Fibroblast of lung (primary cell): ENCODE data around the gene CDCP1. TPM values are rescaled to one million over a fixed set of nuclear protein-coding genes. Genes with fewer than 3 reads are reported as not detected.
A peak's percentile ranks its signal among the peaks of the same experiment; 100 is the strongest.

Source experiments
- DNase-seq, 2 donors: peaks; one replicate each; pipeline versions ENCODE4 v3.0.0 to v3.0.0-alpha.2; 2010; ENCODE audit warnings: low read depth in 2 of 2
- H2AFZ ChIP-seq: 2 replicates; pipeline ENCODE4 v1.5.1; 2012; ENCODE audit warnings: low read length, control low read depth, inconsistent platforms
- H3K27ac ChIP-seq: 2 replicates; pipeline ENCODE4 v1.5.1; 2011; ENCODE audit warnings: low read length, control low read depth; ENCODE audit not compliant: insufficient read depth
- H3K27me3 ChIP-seq: 2 replicates; pipeline ENCODE4 v1.5.1; 2011; ENCODE audit warnings: mild to moderate bottlenecking, low read length; ENCODE audit not compliant: control insufficient read depth, insufficient read depth
- H3K36me3 ChIP-seq: 2 replicates; pipeline ENCODE4 v1.5.1; 2011; ENCODE audit warnings: low read length; ENCODE audit not compliant: control insufficient read depth, insufficient read depth
- H3K4me1 ChIP-seq: 2 replicates; pipeline ENCODE4 v1.5.1; 2011; ENCODE audit warnings: low read length; ENCODE audit not compliant: control insufficient read depth, insufficient read depth; ENCODE audit errors: extremely low read depth
- H3K4me2 ChIP-seq: 2 replicates; pipeline ENCODE4 v1.5.1; 2011; ENCODE audit warnings: low read length, control low read depth; ENCODE audit not compliant: insufficient read depth; ENCODE audit errors: extremely low read depth
- H3K4me3 ChIP-seq, 4 experiments: fragments of 200-600 bp in 1 of 4; sonication (generic) in 1 of 4; replicated peaks in 1 of 4; 2 replicates each; pipeline ENCODE4 v1.5.1; 2011 to 2016; ENCODE audit warnings: low read length in 4 of 4, low read depth in 3 of 4, mild to moderate bottlenecking in 3 of 4, control low read depth in 2 of 4, inconsistent platforms in 1 of 4, mixed read lengths in 1 of 4; ENCODE audit not compliant: insufficient read depth in 1 of 4; ENCODE audit errors: control extremely low read depth in 1 of 4
- H3K79me2 ChIP-seq: 2 replicates; pipeline ENCODE4 v1.5.1; 2012; ENCODE audit warnings: mild to moderate bottlenecking, low read length, inconsistent platforms; ENCODE audit not compliant: control insufficient read depth, insufficient read depth
- H3K9ac ChIP-seq: 2 replicates; pipeline ENCODE4 v1.5.1; 2011; ENCODE audit warnings: mild to moderate bottlenecking, low read length, control low read depth; ENCODE audit not compliant: insufficient read depth
- H3K9me3 ChIP-seq: 2 replicates; pipeline ENCODE4 v1.5.1; 2012; ENCODE audit warnings: low read depth, low read length; ENCODE audit not compliant: control insufficient read depth, insufficient read depth
- H4K20me1 ChIP-seq: 2 replicates; pipeline ENCODE4 v1.5.1; 2011; ENCODE audit warnings: low read length; ENCODE audit not compliant: control insufficient read depth, insufficient read depth; ENCODE audit errors: extremely low read depth
- CTCF ChIP-seq, 2 donors: IDR thresholded peaks in 1 of 2; conservative IDR thresholded peaks in 1 of 2; 1 replicate in 1 of 2; 2 replicates in 1 of 2; pipeline ENCODE4 v1.5.1; 2011 to 2012; ENCODE audit warnings: low read length in 2 of 2, control low read depth in 1 of 2, inconsistent platforms in 1 of 2, low read depth in 1 of 2, mild to moderate bottlenecking in 1 of 2
- EZH2 ChIP-seq: IDR thresholded peaks from 2 replicates; pipeline ENCODE4 v1.5.1; 2012; ENCODE audit warnings: low read length, control low read depth, mild to moderate bottlenecking; ENCODE audit errors: missing control alignments
- polyA plus RNA-seq, 2 donors: library from polyadenylated mRNA; depleted of rRNA in 1 of 2; stranded (reverse) in 1 of 2; unstranded in 1 of 2; fragments of >200 nt; gene quantifications; 2 replicates each; pipeline ENCODE4 v1.2.1, GENCODE V29; 2011 to 2012; ENCODE audit warnings: missing spikeins in 1 of 2
- total RNA-seq: library from RNA; depleted of rRNA; stranded (reverse); fragments of >200 nt; gene quantifications from 2 replicates; pipeline ENCODE4 v1.2.1, GENCODE V29; 2014

CDCP1 gene
- total and polyA plus RNA-seq, 2 donors (not counting 1 experiment from before 2014, with no cell fraction given), result 25.6 to 56.1 TPM

- Histone ChIP-seq H2AFZ (no peak overlapping the region), H3K27ac (no peak overlapping the region), H3K4me2 (no peak overlapping the region), H3K4me3 (no peak overlapping the region), H3K9ac (no peak overlapping the region), H3K36me3 (no peaks in the 10 kb centered on the region), H4K20me1 (no peaks in the 10 kb centered on the region), H3K79me2 (peaks cover 51% of the 10 kb centered on the region), H3K27me3 (no peaks in the 10 kb centered on the region), H3K9me3 (no peaks in the 10 kb centered on the region), H3K4me1 (peaks cover 27% of the 10 kb centered on the region)
- DNase-seq, result peak in 1 of 2 donors; percentile 23
- no peak for TF ChIP-seq CTCF (conservative IDR thresholded peaks at IDR 0.05 in 1 of 2, IDR thresholded peaks at IDR 0.05 in 1 of 2; ENCODE audit: low read depth in 1 of 2, low read length in 2 of 2)
- TF ChIP-seq EZH2, result no peak
These were observed 17.2 kb downstream of the CDCP1 start for GRCh38 chr3:45128950-45129349.

GRCh38 chr3:45127130-45127822, 18.9 kb downstream of the CDCP1 start:
- peaks cover 44% of the 10 kb centered on the region for H3K79me2 ChIP-seq
- DNase-seq, result no peak

GRCh38 chr3:45126730-45127129, 19.4 kb downstream of the CDCP1 start:
- Histone ChIP-seq H3K79me2 (peaks cover 42% of the 10 kb centered on the region), H3K27ac (peak overlapping the region; percentile 84), H3K9ac (no peak overlapping the region), H3K4me2 (no peak overlapping the region), H4K20me1 (no peaks in the 10 kb centered on the region), H3K4me3 (no peak overlapping the region), H3K9me3 (no peaks in the 10 kb centered on the region), H3K4me1 (peaks cover 37% of the 10 kb centered on the region), H3K36me3 (no peaks in the 10 kb centered on the region), H3K27me3 (no peaks in the 10 kb centered on the region), H2AFZ (no peak overlapping the region)
- no peak for TF ChIP-seq EZH2
- TF ChIP-seq CTCF (conservative IDR thresholded peaks at IDR 0.05 in 1 of 2, IDR thresholded peaks at IDR 0.05 in 1 of 2; ENCODE audit: low read depth in 1 of 2, low read length in 2 of 2), result no peak
- no peak for DNase-seq

More at GRCh38 chr3:45127130-45127822, 18.9 kb downstream of the CDCP1 start:
- Histone ChIP-seq H2AFZ (no peak overlapping the region), H3K27ac (no peak overlapping the region), H3K4me2 (no peak overlapping the region), H3K4me1 (peaks cover 38% of the 10 kb centered on the region), H4K20me1 (no peaks in the 10 kb centered on the region), H3K36me3 (no peaks in the 10 kb centered on the region), H3K9ac (no peak overlapping the region), H3K9me3 (no peaks in the 10 kb centered on the region), H3K4me3 (no peak overlapping the region), H3K27me3 (no peaks in the 10 kb centered on the region)
- no peak for TF ChIP-seq EZH2
- no peak for TF ChIP-seq CTCF (conservative IDR thresholded peaks at IDR 0.05 in 1 of 2, IDR thresholded peaks at IDR 0.05 in 1 of 2; ENCODE audit: low read depth in 1 of 2, low read length in 2 of 2)
